H1 (cell line): Measurements from ENCODE around the gene APH1B. TPM values are rescaled to one million over a fixed set of nuclear protein-coding genes. Genes with fewer than 3 reads are reported as not detected.

Experiments used
- CTCF ChIA-PET: fragments of 300-600 bp; sonication (Branson Sonifier 250); formaldehyde crosslinking; loops from one replicate; lab custom pipeline; 2021; ENCODE audit not compliant: partially characterized antibody; lab: Charles Lee
- POLR2A ChIA-PET: fragments of 300-600 bp; sonication (Branson Sonifier 250); formaldehyde crosslinking; loops from one replicate; lab custom pipeline; 2021; ENCODE audit warnings: inconsistent platforms; ENCODE audit not compliant: partially characterized antibody; lab: Charles Lee
- DNase-seq, 2 experiments: peaks; one replicate each; pipeline versions ENCODE4 v3.0.0 to v3.0.0-alpha.2; 2010 to 2022; ENCODE audit warnings: low spot score in 2 of 2, low read depth in 1 of 2, mixed read lengths in 1 of 2
- FAIRE-seq: peaks from 2 replicates; lab custom pipeline; 2011; peaks lifted over from hg19 to GRCh38; lab: Jason Lieb, UNC
- H2AFZ ChIP-seq: 2 replicates; pipeline ENCODE4 v1.8.1; 2012; ENCODE audit warnings: low read length, inconsistent platforms
- H2AK5ac ChIP-seq: 2 replicates; pipeline ENCODE4 v1.6.1; 2013; ENCODE audit warnings: low read depth, low read length
- H2BK120ac ChIP-seq: replicated peaks from 2 replicates; pipeline ENCODE3; 2013; ENCODE audit warnings: low read depth, low read length, inconsistent platforms
- H2BK12ac ChIP-seq: 2 replicates; pipeline ENCODE4 v1.6.1; 2013; ENCODE audit warnings: low read depth, low read length
- H2BK15ac ChIP-seq: 2 replicates; pipeline ENCODE4 v1.6.1; 2013; ENCODE audit warnings: low read length
- H2BK20ac ChIP-seq: 2 replicates; pipeline ENCODE4 v1.6.1; 2013; ENCODE audit warnings: low read length
- H2BK5ac ChIP-seq: 2 replicates; pipeline ENCODE4 v1.6.1; 2013; ENCODE audit warnings: low read depth, low read length
- H3K14ac ChIP-seq: 2 replicates; pipeline ENCODE4 v1.6.1; 2013; ENCODE audit warnings: inconsistent platforms; ENCODE audit not compliant: insufficient read length
- H3K18ac ChIP-seq: 2 replicates; pipeline ENCODE4 v1.6.1; 2013; ENCODE audit warnings: low read length; ENCODE audit errors: extremely low read depth
- H3K23ac ChIP-seq: 2 replicates; pipeline ENCODE4 v1.6.1; 2013; ENCODE audit warnings: inconsistent platforms; ENCODE audit not compliant: insufficient read length
- H3K23me2 ChIP-seq: 2 replicates; pipeline ENCODE4 v1.6.1; 2013; ENCODE audit warnings: low read depth, low read length
- H3K27ac ChIP-seq: 2 replicates; pipeline ENCODE4 v1.6.1; 2011; ENCODE audit warnings: low read depth, low read length, inconsistent platforms
- H3K27me3 ChIP-seq, 4 experiments: replicated peaks in 1 of 4; 1 replicate in 1 of 4; 2 replicates in 3 of 4; pipeline versions ENCODE4 v1.6.1 to v1.8.1; 2011 to 2013; ENCODE audit warnings: low read length in 3 of 4, mild to moderate bottlenecking in 3 of 4, inconsistent platforms in 2 of 4, mixed read lengths in 2 of 4, moderate library complexity in 1 of 4; ENCODE audit not compliant: control insufficient read depth in 3 of 4, insufficient read depth in 3 of 4; ENCODE audit errors: extremely low read depth in 1 of 4
- H3K36me3 ChIP-seq, 4 experiments: 2 replicates each; pipeline versions ENCODE4 v1.6.1 to v1.8.1; 2011 to 2013; ENCODE audit warnings: mild to moderate bottlenecking in 4 of 4, low read length in 3 of 4, moderate library complexity in 2 of 4, control low read depth in 1 of 4, inconsistent platforms in 1 of 4; ENCODE audit not compliant: insufficient read depth in 4 of 4, control insufficient read depth in 2 of 4
- H3K4ac ChIP-seq: replicated peaks from 2 replicates; pipeline ENCODE3; 2013; ENCODE audit warnings: low read length, low read depth, mixed read lengths, inconsistent platforms; ENCODE audit not compliant: insufficient read length
- H3K4me1 ChIP-seq, 4 experiments: replicated peaks in 1 of 4; 1 replicate in 1 of 4; 2 replicates in 3 of 4; pipeline versions ENCODE4 v1.6.1 to v1.8.1; 2011 to 2013; ENCODE audit warnings: low read length in 3 of 4, inconsistent platforms in 2 of 4, mixed read lengths in 1 of 4; ENCODE audit not compliant: insufficient read depth in 4 of 4, control insufficient read depth in 3 of 4
- H3K4me2 ChIP-seq, 2 experiments: 2 replicates each; pipeline versions ENCODE4 v1.6.1 to v1.8.1; 2011 to 2013; ENCODE audit warnings: low read depth in 2 of 2, low read length in 2 of 2, control low read depth in 1 of 2, inconsistent platforms in 1 of 2, mild to moderate bottlenecking in 1 of 2; ENCODE audit not compliant: insufficient read depth in 1 of 2
- H3K4me3 ChIP-seq, 4 experiments: fragments of 200-600, 300-600 bp in 1 of 4; sonication (generic), shearing (Covaris generic), sonication (Bioruptor Twin) in 1 of 4; 2 replicates each; pipeline versions ENCODE4 v1.5.1 to v1.8.1; 2011 to 2016; ENCODE audit warnings: low read length in 4 of 4, low read depth in 3 of 4, control low read depth in 2 of 4, inconsistent platforms in 2 of 4, mild to moderate bottlenecking in 2 of 4, mixed read lengths in 1 of 4, moderate library complexity in 1 of 4; ENCODE audit not compliant: insufficient read depth in 2 of 4; ENCODE audit errors: extremely low read depth in 1 of 4
- H3K56ac ChIP-seq: replicated peaks from 2 replicates; pipeline ENCODE3; 2013; ENCODE audit warnings: low read depth, mild to moderate bottlenecking, mixed read lengths, low read length, inconsistent platforms; ENCODE audit not compliant: insufficient read length
- H3K79me1 ChIP-seq: 2 replicates; pipeline ENCODE4 v1.6.1; 2013; ENCODE audit warnings: low read depth, low read length, control low read depth
- H3K79me2 ChIP-seq, 2 experiments: 2 replicates each; pipeline versions ENCODE4 v1.6.1 to v1.8.1; 2012 to 2013; ENCODE audit warnings: low read length in 2 of 2, mild to moderate bottlenecking in 2 of 2, inconsistent platforms in 1 of 2; ENCODE audit not compliant: insufficient read depth in 2 of 2, control insufficient read depth in 1 of 2
- H3K9ac ChIP-seq, 4 experiments: replicated peaks in 1 of 4; 1 replicate in 1 of 4; 2 replicates in 3 of 4; pipeline versions ENCODE4 v1.6.1 to v1.8.1; 2011 to 2013; ENCODE audit warnings: low read depth in 3 of 4, low read length in 3 of 4, control low read depth in 2 of 4, mild to moderate bottlenecking in 2 of 4, moderate library complexity in 2 of 4, inconsistent platforms in 1 of 4; ENCODE audit errors: extremely low read depth in 1 of 4
- H3K9me3 ChIP-seq, 2 experiments: 2 replicates each; pipeline versions ENCODE4 v1.6.1 to v1.8.1; 2012 to 2013; ENCODE audit warnings: mild to moderate bottlenecking in 2 of 2, moderate library complexity in 2 of 2, control low read depth in 1 of 2, inconsistent platforms in 1 of 2, low read depth in 1 of 2, low read length in 1 of 2, mixed read lengths in 1 of 2; ENCODE audit not compliant: insufficient read depth in 2 of 2
- H4K20me1 ChIP-seq, 2 experiments: replicated peaks in 1 of 2; 2 replicates each; pipeline versions ENCODE3 to v1.8.1; 2011 to 2013; ENCODE audit warnings: inconsistent platforms in 2 of 2, low read length in 2 of 2, mild to moderate bottlenecking in 1 of 2; ENCODE audit not compliant: insufficient read depth in 2 of 2, control insufficient read depth in 1 of 2
- H4K5ac ChIP-seq: 2 replicates; pipeline ENCODE4 v1.6.1; 2013; ENCODE audit warnings: low read length, low read depth, mixed read lengths, inconsistent platforms; ENCODE audit not compliant: insufficient read length
- H4K8ac ChIP-seq: 2 replicates; pipeline ENCODE4 v1.8.0; 2013; ENCODE audit warnings: mild to moderate bottlenecking, moderate library complexity, low read length, inconsistent platforms; ENCODE audit not compliant: insufficient read depth; ENCODE audit errors: extremely low read depth
- H4K91ac ChIP-seq: replicated peaks from 2 replicates; pipeline ENCODE3; 2013; ENCODE audit warnings: low read length, mixed read lengths, inconsistent platforms; ENCODE audit not compliant: insufficient read length
- GTF2F1 ChIP-seq: IDR thresholded peaks from 2 replicates; pipeline ENCODE4 v1.6.1; 2012; ENCODE audit warnings: low read depth, low read length, improper control_type of control experiment, borderline replicate concordance
- YY1 ChIP-seq: IDR thresholded peaks from 2 replicates; pipeline ENCODE4 v1.6.1; 2011; ENCODE audit warnings: low read depth, mild to moderate bottlenecking, low read length
- polyA plus RNA-seq, 7 experiments: library from polyadenylated mRNA; depleted of rRNA in 3 of 7; stranded (reverse) in 5 of 7; unstranded in 2 of 7; fragments of >200 nt in 5 of 7; fragments of 200-250 nt in 2 of 7; gene quantifications; 1 replicate in 5 of 7; 2 replicates in 1 of 7; 4 replicates in 1 of 7; pipeline versions ENCODE4 v1.2.1 to v1.2.3, GENCODE V29; 2011 to 2013; ENCODE audit warnings: missing spikeins in 2 of 7, mixed read lengths in 2 of 7
- total RNA-seq: library from RNA; stranded (reverse); fragmentation: NEBNext Ultra II Directional; extraction: Animal tissue kit (Norgen Biotek cat#: 25700); gene quantifications from 2 replicates; pipeline ENCODE4 v1.2.1, GENCODE V29; 2021

Gene APH1B
- total and polyA plus RNA-seq, 2 of the 8 experiments (the other 6 are each of a cell fraction or from before 2014, with no cell fraction given) = 11.5 to 22.9 TPM

DNA sequence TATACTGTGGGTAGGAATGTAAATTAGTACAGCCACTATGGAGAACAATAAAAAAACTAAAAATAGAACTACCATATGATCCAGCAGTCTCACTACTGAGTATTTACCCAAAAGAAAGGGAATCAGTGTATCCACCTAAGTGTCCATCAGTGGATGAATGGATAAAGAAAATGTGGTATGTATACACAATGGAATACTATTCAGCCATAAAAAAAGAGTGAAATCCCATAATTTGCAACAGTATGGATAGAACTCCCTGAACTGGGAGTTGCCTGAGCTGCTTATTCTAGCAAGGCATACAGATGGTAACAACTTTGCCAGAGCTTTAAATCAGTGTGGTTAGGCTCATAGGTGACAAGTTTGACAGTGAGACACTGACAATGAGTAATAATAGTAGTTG lies 16.1 kb upstream of the APH1B start:
- Histone ChIP-seq H3K9ac (no peak overlapping the region), H3K9me3 (no peaks in the 10 kb centered on the region), H3K27ac (no peak overlapping the region), H3K27me3 (no peaks in the 10 kb centered on the region), H4K91ac (no peak overlapping the region), H2BK20ac (no peak overlapping the region), H3K56ac (no peak overlapping the region), H3K36me3 (peaks cover 2 to 21% (median 9%) of the 10 kb centered on the region in 4 experiments; a peak in 5 of 8 replicates), H3K18ac (no peak overlapping the region), H3K79me1 (no peaks in the 10 kb centered on the region), H3K4ac (no peak overlapping the region), H3K23ac (no peak overlapping the region), H3K4me2 (no peak overlapping the region), H4K5ac (no peak overlapping the region), H4K20me1 (no peaks in the 10 kb centered on the region), H3K79me2 (no peaks in the 10 kb centered on the region), H2BK5ac (no peak overlapping the region), H3K4me1 (peaks cover 0 to 4% (median 0%) of the 10 kb centered on the region in 4 experiments; a peak in 2 of 7 replicates), H2BK120ac (no peak overlapping the region), H2BK12ac (no peak overlapping the region), H2BK15ac (no peak overlapping the region), H3K14ac (no peak overlapping the region), H3K23me2 (no peaks in the 10 kb centered on the region), H4K8ac (no peak overlapping the region), H2AK5ac (no peak overlapping the region), H2AFZ (no peak overlapping the region), H3K4me3 (no peak overlapping the region)
- ChIA-PET CTCF (interaction anchor here (1.0 to 1.5 kb wide), 2 partner anchors 45 to 110 kb away, joined by 3 to 4 read pairs; no protein-coding TSS in a partner anchor), POLR2A (interaction anchor here (1.3 kb wide), 1 partner anchor 79 kb away, joined by 5 read pairs; no protein-coding TSS in a partner anchor)
- TF ChIP-seq GTF2F1 (no peak), YY1 (no peak)
- FAIRE-seq (no peak), DNase-seq (no peak)
